H1 (cell line): ENCODE data around the gene STRN4. TPM values are rescaled to one million over a fixed set of nuclear protein-coding genes. Genes with fewer than 3 reads are reported as not detected.

Experiments used
- CTCF ChIA-PET: fragments of 300-600 bp; sonication (Branson Sonifier 250); formaldehyde crosslinking; loops from one replicate; lab custom pipeline; 2021; ENCODE audit not compliant: partially characterized antibody; lab: Charles Lee
- POLR2A ChIA-PET: fragments of 300-600 bp; sonication (Branson Sonifier 250); formaldehyde crosslinking; loops from one replicate; lab custom pipeline; 2021; ENCODE audit warnings: inconsistent platforms; ENCODE audit not compliant: partially characterized antibody; lab: Charles Lee
- DNase-seq, 2 experiments: peaks; one replicate each; pipeline versions ENCODE4 v3.0.0 to v3.0.0-alpha.2; 2010 to 2022; ENCODE audit warnings: low spot score in 2 of 2, low read depth in 1 of 2, mixed read lengths in 1 of 2
- FAIRE-seq: peaks from 2 replicates; lab custom pipeline; 2011; peaks lifted over from hg19 to GRCh38; lab: Jason Lieb, UNC
- H2AFZ ChIP-seq: 2 replicates; pipeline ENCODE4 v1.8.1; 2012; ENCODE audit warnings: low read length, inconsistent platforms
- H2AK5ac ChIP-seq: 2 replicates; pipeline ENCODE4 v1.6.1; 2013; ENCODE audit warnings: low read depth, low read length
- H2BK120ac ChIP-seq: replicated peaks from 2 replicates; pipeline ENCODE3; 2013; ENCODE audit warnings: low read depth, low read length, inconsistent platforms
- H2BK12ac ChIP-seq: 2 replicates; pipeline ENCODE4 v1.6.1; 2013; ENCODE audit warnings: low read depth, low read length
- H2BK15ac ChIP-seq: 2 replicates; pipeline ENCODE4 v1.6.1; 2013; ENCODE audit warnings: low read length
- H2BK20ac ChIP-seq: 2 replicates; pipeline ENCODE4 v1.6.1; 2013; ENCODE audit warnings: low read length
- H2BK5ac ChIP-seq: 2 replicates; pipeline ENCODE4 v1.6.1; 2013; ENCODE audit warnings: low read depth, low read length
- H3K14ac ChIP-seq: 2 replicates; pipeline ENCODE4 v1.6.1; 2013; ENCODE audit warnings: inconsistent platforms; ENCODE audit not compliant: insufficient read length
- H3K18ac ChIP-seq: 2 replicates; pipeline ENCODE4 v1.6.1; 2013; ENCODE audit warnings: low read length; ENCODE audit errors: extremely low read depth
- H3K23ac ChIP-seq: 2 replicates; pipeline ENCODE4 v1.6.1; 2013; ENCODE audit warnings: inconsistent platforms; ENCODE audit not compliant: insufficient read length
- H3K23me2 ChIP-seq: 2 replicates; pipeline ENCODE4 v1.6.1; 2013; ENCODE audit warnings: low read depth, low read length
- H3K27ac ChIP-seq: 2 replicates; pipeline ENCODE4 v1.6.1; 2011; ENCODE audit warnings: low read depth, low read length, inconsistent platforms
- H3K27me3 ChIP-seq, 4 experiments: replicated peaks in 1 of 4; 1 replicate in 1 of 4; 2 replicates in 3 of 4; pipeline versions ENCODE4 v1.6.1 to v1.8.1; 2011 to 2013; ENCODE audit warnings: low read length in 3 of 4, mild to moderate bottlenecking in 3 of 4, inconsistent platforms in 2 of 4, mixed read lengths in 2 of 4, moderate library complexity in 1 of 4; ENCODE audit not compliant: control insufficient read depth in 3 of 4, insufficient read depth in 3 of 4; ENCODE audit errors: extremely low read depth in 1 of 4
- H3K36me3 ChIP-seq, 4 experiments: 2 replicates each; pipeline versions ENCODE4 v1.6.1 to v1.8.1; 2011 to 2013; ENCODE audit warnings: mild to moderate bottlenecking in 4 of 4, low read length in 3 of 4, moderate library complexity in 2 of 4, control low read depth in 1 of 4, inconsistent platforms in 1 of 4; ENCODE audit not compliant: insufficient read depth in 4 of 4, control insufficient read depth in 2 of 4
- H3K4ac ChIP-seq: replicated peaks from 2 replicates; pipeline ENCODE3; 2013; ENCODE audit warnings: low read length, low read depth, mixed read lengths, inconsistent platforms; ENCODE audit not compliant: insufficient read length
- H3K4me1 ChIP-seq, 4 experiments: replicated peaks in 1 of 4; 1 replicate in 1 of 4; 2 replicates in 3 of 4; pipeline versions ENCODE4 v1.6.1 to v1.8.1; 2011 to 2013; ENCODE audit warnings: low read length in 3 of 4, inconsistent platforms in 2 of 4, mixed read lengths in 1 of 4; ENCODE audit not compliant: insufficient read depth in 4 of 4, control insufficient read depth in 3 of 4
- H3K4me2 ChIP-seq, 2 experiments: 2 replicates each; pipeline versions ENCODE4 v1.6.1 to v1.8.1; 2011 to 2013; ENCODE audit warnings: low read depth in 2 of 2, low read length in 2 of 2, control low read depth in 1 of 2, inconsistent platforms in 1 of 2, mild to moderate bottlenecking in 1 of 2; ENCODE audit not compliant: insufficient read depth in 1 of 2
- H3K4me3 ChIP-seq, 4 experiments: fragments of 200-600, 300-600 bp in 1 of 4; sonication (generic), shearing (Covaris generic), sonication (Bioruptor Twin) in 1 of 4; 2 replicates each; pipeline versions ENCODE4 v1.5.1 to v1.8.1; 2011 to 2016; ENCODE audit warnings: low read length in 4 of 4, low read depth in 3 of 4, control low read depth in 2 of 4, inconsistent platforms in 2 of 4, mild to moderate bottlenecking in 2 of 4, mixed read lengths in 1 of 4, moderate library complexity in 1 of 4; ENCODE audit not compliant: insufficient read depth in 2 of 4; ENCODE audit errors: extremely low read depth in 1 of 4
- H3K56ac ChIP-seq: replicated peaks from 2 replicates; pipeline ENCODE3; 2013; ENCODE audit warnings: low read depth, mild to moderate bottlenecking, mixed read lengths, low read length, inconsistent platforms; ENCODE audit not compliant: insufficient read length
- H3K79me1 ChIP-seq: 2 replicates; pipeline ENCODE4 v1.6.1; 2013; ENCODE audit warnings: low read depth, low read length, control low read depth
- H3K79me2 ChIP-seq, 2 experiments: 2 replicates each; pipeline versions ENCODE4 v1.6.1 to v1.8.1; 2012 to 2013; ENCODE audit warnings: low read length in 2 of 2, mild to moderate bottlenecking in 2 of 2, inconsistent platforms in 1 of 2; ENCODE audit not compliant: insufficient read depth in 2 of 2, control insufficient read depth in 1 of 2
- H3K9ac ChIP-seq, 4 experiments: replicated peaks in 1 of 4; 1 replicate in 1 of 4; 2 replicates in 3 of 4; pipeline versions ENCODE4 v1.6.1 to v1.8.1; 2011 to 2013; ENCODE audit warnings: low read depth in 3 of 4, low read length in 3 of 4, control low read depth in 2 of 4, mild to moderate bottlenecking in 2 of 4, moderate library complexity in 2 of 4, inconsistent platforms in 1 of 4; ENCODE audit errors: extremely low read depth in 1 of 4
- H3K9me3 ChIP-seq, 2 experiments: 2 replicates each; pipeline versions ENCODE4 v1.6.1 to v1.8.1; 2012 to 2013; ENCODE audit warnings: mild to moderate bottlenecking in 2 of 2, moderate library complexity in 2 of 2, control low read depth in 1 of 2, inconsistent platforms in 1 of 2, low read depth in 1 of 2, low read length in 1 of 2, mixed read lengths in 1 of 2; ENCODE audit not compliant: insufficient read depth in 2 of 2
- H4K20me1 ChIP-seq, 2 experiments: replicated peaks in 1 of 2; 2 replicates each; pipeline versions ENCODE3 to v1.8.1; 2011 to 2013; ENCODE audit warnings: inconsistent platforms in 2 of 2, low read length in 2 of 2, mild to moderate bottlenecking in 1 of 2; ENCODE audit not compliant: insufficient read depth in 2 of 2, control insufficient read depth in 1 of 2
- H4K5ac ChIP-seq: 2 replicates; pipeline ENCODE4 v1.6.1; 2013; ENCODE audit warnings: low read length, low read depth, mixed read lengths, inconsistent platforms; ENCODE audit not compliant: insufficient read length
- H4K8ac ChIP-seq: 2 replicates; pipeline ENCODE4 v1.8.0; 2013; ENCODE audit warnings: mild to moderate bottlenecking, moderate library complexity, low read length, inconsistent platforms; ENCODE audit not compliant: insufficient read depth; ENCODE audit errors: extremely low read depth
- H4K91ac ChIP-seq: replicated peaks from 2 replicates; pipeline ENCODE3; 2013; ENCODE audit warnings: low read length, mixed read lengths, inconsistent platforms; ENCODE audit not compliant: insufficient read length
- BCL11A ChIP-seq, 2 experiments: IDR thresholded peaks; one replicate each; pipeline ENCODE4 v1.6.1; 2011; ENCODE audit warnings: low read depth in 2 of 2, low read length in 2 of 2, mild to moderate bottlenecking in 2 of 2
- E2F6 ChIP-seq: IDR thresholded peaks from 2 replicates; pipeline ENCODE4 v1.6.1; 2012; ENCODE audit warnings: inconsistent platforms
- GABPA ChIP-seq: IDR thresholded peaks from 2 replicates; pipeline ENCODE4 v1.6.1; 2011; ENCODE audit warnings: mild to moderate bottlenecking, low read length, moderate library complexity, borderline replicate concordance; ENCODE audit not compliant: insufficient read depth
- HDAC6 ChIP-seq: IDR thresholded peaks from one replicate; pipeline ENCODE4 v1.7.1; 2012; ENCODE audit warnings: low read depth, mild to moderate bottlenecking, inconsistent platforms, low read length, moderate library complexity
- KDM4A ChIP-seq: IDR thresholded peaks from one replicate; pipeline ENCODE4 v1.7.1; 2012; ENCODE audit warnings: low read depth, mild to moderate bottlenecking, moderate library complexity, low read length, inconsistent platforms; ENCODE audit not compliant: severe bottlenecking
- RNF2 ChIP-seq: fragments of 200-900, 300-1000 bp; sonication (generic); IDR thresholded peaks from 2 replicates; pipeline ENCODE4 v1.7.1; 2016; ENCODE audit warnings: borderline replicate concordance, low read depth, mild to moderate bottlenecking, antibody characterized with exemption, low read length; ENCODE audit not compliant: poor library complexity, severe bottlenecking; ENCODE audit errors: missing control alignments
- RXRA ChIP-seq: IDR thresholded peaks from 2 replicates; pipeline ENCODE4 v1.6.1; 2011; ENCODE audit warnings: low read depth, mild to moderate bottlenecking, low read length, moderate library complexity; ENCODE audit not compliant: insufficient read depth
- TEAD4 ChIP-seq: IDR thresholded peaks from 2 replicates; pipeline ENCODE4 v1.6.1; 2012; ENCODE audit warnings: low read depth, low read length, inconsistent platforms, mixed read lengths
- WGBS, 2 experiments: shearing (Covaris generic) in 1 of 2; methylation state at CpG; one replicate each; pipeline versions ENCODE4 v1.1.6 to v1.1.7; 2013 to 2015; ENCODE audit warnings: low lambda C conversion rate in 2 of 2, mixed read lengths in 2 of 2, inconsistent platforms in 1 of 2, low coverage in 1 of 2, missing lambda C conversion rate in 1 of 2; ENCODE audit not compliant: insufficient replicate concordance in 2 of 2, insufficient coverage in 1 of 2, insufficient read length in 1 of 2; ENCODE audit errors: extremely low coverage in 1 of 2, missing lambda C conversion rate in 1 of 2; 5-methylcytosine and 5-hydroxymethylcytosine counted together
- polyA plus RNA-seq, 7 experiments: library from polyadenylated mRNA; depleted of rRNA in 3 of 7; stranded (reverse) in 5 of 7; unstranded in 2 of 7; fragments of >200 nt in 5 of 7; fragments of 200-250 nt in 2 of 7; gene quantifications; 1 replicate in 5 of 7; 2 replicates in 1 of 7; 4 replicates in 1 of 7; pipeline versions ENCODE4 v1.2.1 to v1.2.3, GENCODE V29; 2011 to 2013; ENCODE audit warnings: missing spikeins in 2 of 7, mixed read lengths in 2 of 7
- total RNA-seq: library from RNA; stranded (reverse); fragmentation: NEBNext Ultra II Directional; extraction: Animal tissue kit (Norgen Biotek cat#: 25700); gene quantifications from 2 replicates; pipeline ENCODE4 v1.2.1, GENCODE V29; 2021

Gene STRN4
- total and polyA plus RNA-seq, 2 of the 8 experiments (the other 6 are each of a cell fraction or from before 2014, with no cell fraction given), result 120 to 187 TPM

GRCh38 chr19:46692918-46693722, 53.1 kb downstream of the STRN4 start:
- Histone ChIP-seq H3K27me3 (no peaks in the 10 kb centered on the region), H3K14ac (no peak overlapping the region), H2BK12ac (no peak overlapping the region), H2BK5ac (no peak overlapping the region), H4K5ac (no peak overlapping the region), H4K20me1 (peaks cover 8 to 9% of the 10 kb centered on the region in 2 experiments), H4K8ac (no peak overlapping the region), H3K27ac (no peak overlapping the region), H3K23ac (no peak overlapping the region), H2BK120ac (no peak overlapping the region), H2AK5ac (no peak overlapping the region), H3K4me3 (no peak overlapping the region), H2BK15ac (no peak overlapping the region), H3K36me3 (peaks cover 37 to 74% (median 63%) of the 10 kb centered on the region in 4 experiments), H3K9ac (no peak overlapping the region), H2AFZ (no peak overlapping the region), H3K79me1 (peaks cover 2% of the 10 kb centered on the region), H3K9me3 (no peaks in the 10 kb centered on the region), H3K79me2 (no peaks in the 10 kb centered on the region), H3K23me2 (peaks cover 3% of the 10 kb centered on the region), H3K18ac (no peak overlapping the region), H3K4me2 (no peak overlapping the region), H2BK20ac (no peak overlapping the region), H4K91ac (no peak overlapping the region), H3K56ac (no peak overlapping the region), H3K4me1 (peaks cover 0 to 8% (median 6%) of the 10 kb centered on the region in 4 experiments; a peak in 6 of 7 replicates), H3K4ac (no peak overlapping the region)
- POLR2A ChIA-PET, result interaction anchor here (1.6 kb wide), 1 partner anchor 61 kb away, joined by 3 read pairs; no protein-coding TSS in a partner anchor
- FAIRE-seq, result no peak
- 92% methylated on average over 4 of the region's 4 CpGs; no CpG with 5 or more reads in 1 of the 2 experiments for WGBS, 2 experiments
- CTCF ChIA-PET, result interaction anchor here (0.5 to 1.0 kb wide), 3 partner anchors 10 to 232 kb away, joined by 3 to 4 read pairs (median 3); no protein-coding TSS in a partner anchor
- DNase-seq, result no peak
- TF ChIP-seq TEAD4 (no peak), GABPA (no peak), BCL11A (IDR thresholded peaks at IDR 0.05; ENCODE audit: low read depth in 2 of 2, low read length in 2 of 2) (no peak), RNF2 (no peak), E2F6 (no peak), RXRA (no peak), HDAC6 (no peak), KDM4A (no peak)
